HG03457 (cell line): ENCODE results near the gene MORF4L1.
A peak's percentile ranks its signal among the peaks of the same experiment; 100 is the strongest.
"Not testable (repeated sequence)": the region's sequence is repeated elsewhere in the genome, so short reads cannot be mapped to it uniquely, and the experiment has no call there.

Experiments
- ATAC-seq: cut with Tn5 transposase; IDR thresholded peaks from one replicate; pipeline ENCODE4 v1.9.1; 2021; ENCODE audit warnings: moderate number of reproducible peaks; ENCODE audit not compliant: unreplicated experiment

Gene MORF4L1

DNA sequence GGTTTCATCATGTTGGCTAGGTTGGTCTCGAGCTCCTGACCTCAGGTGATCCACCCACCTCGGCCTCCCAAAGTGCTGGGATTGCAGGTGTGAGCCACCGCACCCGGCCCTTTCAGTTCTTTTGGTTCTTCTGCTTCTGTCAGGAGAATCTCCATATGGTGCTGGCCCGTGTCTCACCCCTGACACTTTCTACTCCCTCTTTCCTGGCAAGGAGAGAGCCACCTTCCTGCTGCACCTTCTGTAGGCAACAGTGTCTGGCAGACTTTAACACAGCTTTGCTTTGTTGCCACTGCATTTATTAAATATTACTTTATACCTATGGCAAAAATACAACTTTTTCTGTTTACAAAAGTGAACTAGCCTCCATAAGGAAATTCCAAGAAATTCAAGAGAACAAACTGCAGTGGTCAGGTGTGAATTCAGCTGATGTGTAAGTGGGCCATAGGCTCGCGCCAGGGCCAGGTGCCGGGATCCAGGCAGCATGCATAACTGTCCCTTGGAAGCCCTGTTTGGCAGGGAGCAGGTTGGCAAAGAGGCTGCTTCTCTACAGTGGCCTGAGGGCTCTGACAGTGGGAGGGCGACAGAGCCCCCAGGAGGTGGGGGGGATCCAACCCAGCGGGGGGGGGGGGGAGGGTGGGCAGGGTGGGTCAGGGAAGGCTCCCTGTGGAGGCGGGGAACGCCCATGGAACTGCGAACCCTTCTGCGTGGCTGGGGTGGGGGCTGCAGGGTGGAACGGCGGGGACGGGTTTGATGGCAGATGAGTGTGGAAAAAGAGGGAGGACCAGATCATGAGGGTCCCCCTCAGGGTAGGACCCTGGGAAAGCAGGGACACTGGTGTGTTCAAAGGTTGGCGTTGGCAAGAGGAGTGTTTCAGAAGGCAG, 51.0 kb downstream of the MORF4L1 start:
- ATAC-seq: no peak

DNA sequence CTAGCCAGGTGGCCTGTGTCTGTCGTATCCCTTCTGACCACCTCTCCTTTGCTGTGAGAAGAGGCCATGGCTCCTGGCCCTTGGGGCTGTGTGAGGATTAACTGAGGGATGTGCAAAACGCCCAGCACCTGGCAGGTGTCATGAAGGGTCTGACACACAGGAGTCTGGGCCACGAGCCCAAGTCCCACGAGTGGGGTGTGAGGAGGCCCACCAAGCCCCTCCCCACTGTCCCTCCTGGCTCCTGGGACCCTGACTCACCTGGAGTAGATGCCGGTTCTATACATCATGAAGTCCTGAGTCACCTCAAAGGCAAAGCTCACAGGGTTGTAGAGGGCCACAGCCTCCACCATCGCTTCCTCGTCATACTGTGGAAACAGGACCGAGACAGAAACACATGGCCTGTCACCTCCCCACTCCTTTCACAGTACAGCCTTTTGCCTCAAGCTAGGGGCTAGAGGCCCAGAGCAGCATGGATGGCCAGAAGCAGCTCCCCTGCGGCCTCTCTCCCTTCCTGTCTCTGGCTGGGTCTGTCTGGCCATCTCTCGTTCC, 52.5 kb downstream of the MORF4L1 start:
- no peak for ATAC-seq

DNA sequence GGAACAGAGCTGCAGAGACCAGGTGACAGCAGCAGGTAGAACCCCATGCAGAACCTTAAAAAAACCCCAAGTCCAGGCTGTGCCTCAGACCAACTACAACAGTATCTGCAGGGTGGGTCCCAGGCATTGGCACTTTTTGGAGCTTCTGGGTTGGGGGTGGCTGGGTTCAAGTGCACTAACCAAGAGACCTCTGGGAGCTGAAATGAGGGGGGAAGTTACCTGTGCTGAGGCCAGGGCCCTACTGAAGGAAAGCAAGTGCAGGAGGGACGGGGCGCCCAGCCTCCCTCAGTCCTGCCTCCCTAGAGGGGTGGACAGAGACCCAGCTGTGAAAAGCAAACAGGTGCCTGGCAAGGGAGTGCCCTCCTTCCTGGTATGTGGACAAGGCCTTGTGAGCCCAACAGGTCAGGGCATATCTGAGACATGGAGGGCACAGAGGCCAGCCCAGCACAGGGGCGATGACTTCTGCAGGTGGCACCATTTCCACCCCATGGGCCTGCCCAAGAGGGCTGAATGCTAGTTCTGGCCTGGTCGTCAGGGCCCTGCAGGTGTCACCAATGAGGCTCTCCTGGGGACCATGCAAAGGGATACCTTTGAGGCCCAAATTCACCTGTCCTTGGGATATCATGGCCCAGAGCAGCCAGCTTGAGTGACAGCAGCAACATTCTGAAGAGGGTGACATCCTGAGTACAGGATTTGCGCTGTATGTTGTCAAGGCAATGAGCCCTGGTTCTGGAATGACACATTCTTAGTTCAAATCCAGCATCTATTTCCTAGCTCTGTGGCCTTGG, 53.5 kb downstream of the MORF4L1 start:
- no peak for ATAC-seq

DNA sequence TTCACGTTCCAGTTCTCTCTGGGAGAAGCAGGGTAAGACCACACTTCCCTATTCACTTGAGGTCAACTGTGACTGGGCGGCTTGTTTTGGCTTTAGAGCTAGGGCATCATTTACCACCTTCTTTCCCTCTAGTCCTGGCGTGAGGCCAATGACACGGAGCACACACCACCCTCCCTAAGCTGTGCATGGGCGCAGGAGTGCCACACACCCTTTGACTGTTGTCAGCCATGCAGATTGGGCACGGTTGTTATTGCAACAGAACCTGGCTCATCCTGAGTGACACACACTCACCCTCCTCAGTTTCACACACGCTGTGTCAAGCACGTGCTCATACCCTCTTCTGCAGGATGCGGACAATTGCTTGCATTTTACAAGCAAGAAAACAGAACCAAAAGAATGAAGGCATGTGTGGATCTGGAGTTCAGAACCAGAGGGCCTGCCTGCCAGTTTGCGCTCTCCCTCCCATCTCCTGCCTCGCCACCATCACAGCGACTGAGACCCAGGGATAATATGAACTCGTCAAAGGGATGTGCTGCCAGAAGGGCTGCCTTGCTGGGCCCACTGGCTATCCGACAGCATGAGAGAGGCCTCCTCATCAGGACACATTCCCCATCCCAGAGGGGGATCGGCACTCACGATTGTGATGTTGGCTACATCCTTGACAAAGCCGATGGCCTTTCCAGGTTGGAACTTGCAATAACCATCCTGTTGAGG, 54.5 kb downstream of the MORF4L1 start:
- ATAC-seq: no peak

DNA sequence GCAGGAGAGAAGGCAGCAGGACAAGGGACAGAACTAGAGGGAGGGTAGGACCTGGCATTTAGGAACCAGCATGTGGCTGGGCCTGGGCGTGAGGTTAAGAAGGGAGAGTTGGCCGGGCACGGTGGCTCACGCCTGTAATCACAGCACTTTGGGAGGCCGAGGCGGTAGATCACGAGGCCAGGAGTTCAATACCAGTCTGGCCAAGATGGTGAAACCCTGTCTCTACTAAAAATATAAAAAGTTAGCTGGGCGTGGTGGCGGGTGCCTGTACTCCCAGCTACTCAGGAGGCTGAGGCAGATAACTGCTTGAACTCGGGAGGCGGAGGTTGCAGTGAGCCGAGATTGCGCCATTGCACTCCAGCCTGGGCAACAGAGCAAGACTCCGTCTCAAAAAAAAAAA, 55.5 kb downstream of the MORF4L1 start:
- ATAC-seq: not testable (repeated sequence)

DNA sequence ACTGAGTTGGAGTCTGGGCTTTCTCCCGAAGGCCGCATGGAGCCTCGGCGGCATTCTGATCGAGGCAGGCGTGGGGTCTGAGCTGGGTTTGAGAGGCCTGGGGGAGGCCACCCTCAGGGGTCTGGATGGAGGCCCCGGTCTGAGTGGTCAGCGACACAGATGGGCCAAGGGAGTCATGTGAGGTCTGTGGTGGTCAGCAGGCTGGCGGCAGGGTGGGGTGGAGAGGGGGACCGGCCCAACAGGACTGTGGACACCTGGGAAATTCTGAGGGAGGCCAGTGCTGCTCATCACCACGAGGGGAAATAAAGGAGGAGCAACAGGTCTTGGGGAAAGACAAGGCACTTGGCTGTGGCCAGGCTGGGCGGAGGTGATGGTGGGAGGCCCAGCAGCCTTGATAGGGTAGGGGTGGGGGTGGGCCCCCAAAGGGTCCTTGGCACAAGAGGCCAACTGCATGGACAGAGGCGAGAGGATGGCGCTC, 56.0 kb downstream of the MORF4L1 start:
- no peak for ATAC-seq

DNA sequence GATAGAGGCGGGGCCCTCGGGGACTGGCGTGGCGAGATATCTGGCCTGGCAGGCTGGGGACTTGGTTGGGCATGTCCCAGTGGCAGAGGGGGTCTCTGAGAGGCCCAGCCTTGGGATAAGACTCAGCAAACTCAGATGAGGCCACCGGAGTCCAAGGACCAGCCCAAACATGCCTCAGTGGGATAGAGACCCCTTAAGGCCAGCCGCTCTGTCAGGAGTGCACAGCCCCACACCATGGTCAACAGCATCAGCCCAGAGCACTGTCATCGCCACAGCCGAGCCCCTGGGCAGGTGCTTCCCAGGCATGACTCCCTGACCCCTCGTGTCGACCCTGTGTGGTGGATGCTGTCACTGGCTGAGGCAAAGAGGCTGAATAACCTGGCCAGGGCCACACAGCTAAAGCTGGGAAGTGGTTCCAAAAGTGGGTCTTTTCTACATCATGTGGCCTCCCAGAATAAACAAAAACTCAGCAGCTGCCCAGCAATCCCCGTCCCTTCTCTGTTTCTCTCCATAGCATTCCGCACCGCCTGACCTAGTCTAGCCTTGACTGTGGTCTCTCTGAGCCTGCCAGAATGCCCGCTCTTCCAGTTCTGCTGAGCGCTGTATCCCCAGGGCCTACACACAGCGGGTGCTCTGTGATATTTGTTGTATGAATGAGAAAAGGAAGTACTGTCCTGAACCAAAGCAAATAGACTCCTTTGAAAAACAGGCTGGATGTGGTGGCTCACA, 57.0 kb downstream of the MORF4L1 start:
- no peak for ATAC-seq

DNA sequence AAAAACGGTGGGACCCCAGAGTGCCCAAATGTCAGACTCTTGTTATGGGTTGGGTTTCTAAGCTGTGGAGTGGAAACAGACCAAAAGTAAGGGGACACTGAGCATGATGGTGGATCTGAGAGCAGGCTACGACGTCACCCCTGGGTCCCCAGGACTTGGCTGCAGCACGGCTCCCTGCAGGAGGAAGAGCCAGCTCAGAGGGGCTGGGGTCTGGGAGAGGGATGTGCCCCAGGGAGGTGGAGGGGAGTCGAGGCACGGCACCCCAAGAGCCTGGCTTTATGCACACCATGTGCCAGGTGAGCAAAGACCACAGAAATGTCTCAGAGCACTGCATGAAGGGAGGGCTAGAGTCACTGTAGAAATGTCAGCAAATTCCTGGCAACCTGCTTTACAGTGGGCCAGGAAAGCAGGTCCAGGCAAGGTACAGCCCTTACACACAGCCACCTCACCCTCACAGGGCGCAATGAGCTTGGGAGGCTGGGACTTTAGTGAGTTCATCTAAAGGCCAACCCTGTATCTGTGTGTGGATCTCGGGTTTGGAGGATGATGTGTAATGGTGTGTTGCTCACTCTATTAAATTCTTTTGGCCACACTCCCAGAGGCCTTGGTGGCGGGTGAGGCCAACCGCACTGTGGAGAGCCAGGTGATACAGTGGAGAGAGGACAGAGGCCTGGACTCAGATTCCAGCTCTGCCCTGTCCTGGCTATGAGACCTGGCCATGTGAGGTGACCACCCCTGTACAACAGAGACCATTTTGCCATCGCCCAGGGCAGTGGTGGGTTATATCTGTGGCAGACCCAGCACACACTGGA, 58.1 kb downstream of the MORF4L1 start:
- no peak for ATAC-seq

DNA sequence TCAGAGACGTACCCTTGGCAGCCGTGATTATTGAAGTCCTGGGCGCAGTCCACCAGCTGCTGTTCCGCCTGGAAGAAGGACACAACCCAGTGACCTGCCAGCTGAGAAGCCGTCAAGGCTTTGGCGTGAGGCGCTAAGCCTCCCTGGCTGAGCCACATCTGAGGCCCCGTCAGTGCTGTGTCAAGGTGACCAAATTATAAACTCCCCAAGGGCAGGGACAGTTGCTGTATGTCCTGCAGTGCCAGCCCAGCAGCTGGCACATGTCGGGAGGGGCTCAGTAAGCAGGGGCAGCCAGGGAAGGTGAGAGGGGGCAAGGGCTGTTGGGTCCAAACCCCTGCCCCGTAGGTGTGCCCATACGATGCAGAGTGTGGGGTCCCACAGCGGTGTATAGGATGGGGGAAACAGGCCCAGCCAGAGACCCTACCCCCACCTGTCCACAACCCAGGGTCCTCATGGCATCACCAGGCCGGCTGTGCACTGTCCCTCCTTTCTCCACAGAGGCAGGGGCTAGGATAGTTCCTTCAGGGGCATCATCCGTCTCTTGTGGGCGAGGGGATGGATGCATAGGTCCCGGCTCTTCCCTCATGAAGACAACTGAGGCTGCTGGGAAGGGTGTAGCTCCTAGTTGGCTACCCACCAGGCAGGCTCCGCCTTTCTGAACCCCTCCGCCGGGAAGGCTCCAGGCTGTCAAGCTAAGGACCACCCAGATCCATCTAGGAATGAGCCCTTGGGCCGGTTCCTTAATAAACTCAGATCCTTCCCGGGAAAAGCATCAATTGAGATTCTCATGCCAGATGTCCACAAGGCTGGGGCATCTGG, 59.0 kb downstream of the MORF4L1 start:
- ATAC-seq: no peak

DNA sequence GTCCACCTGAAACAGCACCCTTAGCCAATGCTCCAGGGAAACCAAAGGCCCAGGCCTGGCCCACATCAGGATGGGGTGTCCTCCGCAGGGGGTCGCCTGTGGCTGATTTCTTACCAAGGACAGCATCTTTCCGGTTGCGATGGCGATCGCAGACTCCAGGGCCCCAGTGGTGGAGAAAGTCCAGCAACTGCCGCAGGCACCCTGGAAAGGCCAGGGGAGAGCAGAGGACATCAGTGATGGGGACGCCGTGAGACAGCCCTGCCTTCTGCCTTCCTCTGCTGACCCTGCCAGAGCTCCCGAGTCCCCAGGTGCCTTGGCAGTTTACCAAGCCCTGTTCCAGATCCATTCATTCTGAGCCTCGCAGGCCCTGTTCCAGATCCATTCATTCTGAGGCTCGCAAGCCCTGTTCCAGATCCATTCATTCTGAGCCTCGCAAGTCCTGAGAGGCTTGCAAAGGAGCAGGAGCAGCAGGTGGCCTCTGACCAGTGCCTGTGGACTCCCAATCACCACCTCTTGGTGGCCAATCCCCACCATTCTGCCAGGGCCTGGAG, 59.6 kb downstream of the MORF4L1 start:
- ATAC-seq: no peak

DNA sequence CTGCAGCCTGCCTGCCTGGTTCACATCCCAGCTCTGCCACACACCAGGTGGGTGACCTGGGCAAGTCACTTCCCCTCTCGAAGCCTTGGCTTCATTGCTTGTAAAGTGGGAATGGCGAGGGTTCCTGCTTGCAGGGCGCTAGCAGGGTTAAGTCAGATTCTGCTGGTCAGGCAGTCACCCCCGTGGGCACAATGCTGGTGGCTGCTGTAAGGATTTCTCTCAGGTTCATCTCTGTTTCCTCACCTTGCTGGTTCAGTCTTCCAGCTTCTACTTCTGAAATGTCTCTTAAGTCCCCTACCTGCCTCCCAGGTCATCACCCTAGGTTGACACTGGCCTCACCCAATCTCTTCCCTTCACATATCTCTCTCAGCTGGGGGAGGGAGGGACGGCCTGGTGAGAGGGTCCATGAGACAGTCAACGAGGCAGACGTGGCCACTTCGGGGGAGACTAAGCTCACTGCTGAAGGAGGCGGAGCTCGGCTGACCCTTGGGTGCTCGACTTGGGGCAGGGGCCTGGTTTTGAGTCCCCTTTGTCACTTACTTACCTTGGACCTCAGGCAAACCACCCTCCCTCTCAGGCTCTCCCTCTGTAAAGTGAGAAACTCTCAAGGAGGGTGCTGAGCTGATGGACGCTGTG, 60.6 kb downstream of the MORF4L1 start:
- no peak for ATAC-seq

DNA sequence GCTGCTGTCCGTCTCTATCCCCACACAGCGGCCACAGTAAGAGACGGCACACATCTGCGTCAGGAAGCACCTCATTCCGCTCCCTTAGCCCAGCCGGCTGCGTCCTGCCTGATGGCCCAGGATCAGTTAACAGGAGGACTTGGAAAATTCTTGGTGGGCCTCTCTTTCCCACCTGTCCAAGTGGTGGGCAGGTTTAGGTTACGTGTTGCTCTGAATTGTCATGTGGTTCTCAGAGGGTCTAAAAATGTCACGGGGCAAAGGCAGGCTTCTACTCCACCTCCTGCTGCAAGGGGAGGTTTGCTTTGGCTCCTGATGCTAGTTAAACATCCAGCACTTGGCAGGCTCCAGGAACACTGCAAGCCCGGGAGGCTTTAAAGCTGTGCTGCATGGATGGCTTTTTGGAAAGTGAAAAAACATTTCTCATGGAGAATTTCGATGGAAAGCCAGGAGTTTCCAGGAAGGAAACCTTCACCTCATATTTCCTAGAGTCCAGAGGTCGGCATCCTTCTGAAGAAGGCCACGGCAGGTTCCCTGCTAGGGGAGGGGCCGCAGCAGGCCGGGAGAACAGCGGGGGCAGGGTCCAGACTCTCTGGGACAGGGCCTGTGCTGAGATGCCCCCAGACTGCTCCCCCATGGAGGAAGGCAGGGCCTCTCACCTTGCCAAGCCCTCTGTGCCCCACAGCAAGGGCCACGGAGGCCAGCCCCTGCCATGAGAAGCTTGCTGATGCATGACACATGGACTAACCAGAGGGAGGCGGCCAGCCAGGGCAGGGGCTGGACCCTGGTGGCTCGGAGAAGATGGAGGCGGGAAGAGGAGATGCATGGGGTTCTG, 61.3 kb downstream of the MORF4L1 start:
- no peak for ATAC-seq

DNA sequence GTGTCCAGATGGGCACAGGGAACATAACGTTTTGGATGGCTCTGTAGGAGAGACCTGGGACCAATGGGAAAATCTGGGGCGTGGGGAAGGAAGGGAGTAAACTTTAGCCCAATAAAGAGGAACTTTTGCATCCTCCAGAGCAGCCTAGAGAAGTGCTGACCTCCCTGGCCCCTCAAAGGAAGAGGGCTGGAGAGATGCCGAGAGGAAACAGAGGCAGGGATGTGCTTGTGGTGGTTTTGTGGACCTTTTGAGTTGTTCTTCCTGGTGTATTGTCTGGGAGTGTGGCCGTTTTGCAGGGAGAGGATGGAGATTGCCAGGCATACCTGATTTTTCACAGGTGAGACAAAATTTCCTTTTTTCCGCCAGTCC, 61.9 kb downstream of the MORF4L1 start:
- no peak for ATAC-seq

DNA sequence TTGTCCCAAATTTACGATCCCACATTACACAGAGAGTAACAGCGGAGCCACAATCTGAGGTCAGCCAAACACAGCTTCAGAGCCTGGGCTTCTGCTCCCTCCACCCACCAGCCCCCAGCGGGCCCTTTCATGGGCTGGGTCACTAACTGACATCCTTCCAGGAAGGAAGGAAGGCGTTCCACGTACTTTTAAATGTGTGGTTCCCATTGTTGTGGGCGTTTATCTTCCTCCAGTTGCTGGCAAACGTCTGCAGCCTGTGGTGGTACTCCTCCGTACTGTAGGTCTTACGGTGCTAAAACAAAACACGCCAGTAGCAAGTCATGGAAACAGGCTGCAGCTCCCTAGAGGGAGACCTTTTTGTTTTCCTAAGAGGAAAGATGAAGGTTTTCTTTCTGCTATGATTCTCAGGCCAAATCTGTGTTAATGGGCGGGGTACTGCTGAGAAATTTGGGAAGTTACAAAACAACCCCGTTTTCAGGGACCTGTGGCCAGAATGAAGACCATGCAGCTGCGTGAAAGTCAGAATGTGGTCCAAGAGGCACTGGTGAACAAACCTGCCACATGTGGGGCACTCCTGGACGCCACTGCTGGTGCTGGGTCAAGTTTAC, 64.5 kb downstream of the MORF4L1 start:
- no peak for ATAC-seq

DNA sequence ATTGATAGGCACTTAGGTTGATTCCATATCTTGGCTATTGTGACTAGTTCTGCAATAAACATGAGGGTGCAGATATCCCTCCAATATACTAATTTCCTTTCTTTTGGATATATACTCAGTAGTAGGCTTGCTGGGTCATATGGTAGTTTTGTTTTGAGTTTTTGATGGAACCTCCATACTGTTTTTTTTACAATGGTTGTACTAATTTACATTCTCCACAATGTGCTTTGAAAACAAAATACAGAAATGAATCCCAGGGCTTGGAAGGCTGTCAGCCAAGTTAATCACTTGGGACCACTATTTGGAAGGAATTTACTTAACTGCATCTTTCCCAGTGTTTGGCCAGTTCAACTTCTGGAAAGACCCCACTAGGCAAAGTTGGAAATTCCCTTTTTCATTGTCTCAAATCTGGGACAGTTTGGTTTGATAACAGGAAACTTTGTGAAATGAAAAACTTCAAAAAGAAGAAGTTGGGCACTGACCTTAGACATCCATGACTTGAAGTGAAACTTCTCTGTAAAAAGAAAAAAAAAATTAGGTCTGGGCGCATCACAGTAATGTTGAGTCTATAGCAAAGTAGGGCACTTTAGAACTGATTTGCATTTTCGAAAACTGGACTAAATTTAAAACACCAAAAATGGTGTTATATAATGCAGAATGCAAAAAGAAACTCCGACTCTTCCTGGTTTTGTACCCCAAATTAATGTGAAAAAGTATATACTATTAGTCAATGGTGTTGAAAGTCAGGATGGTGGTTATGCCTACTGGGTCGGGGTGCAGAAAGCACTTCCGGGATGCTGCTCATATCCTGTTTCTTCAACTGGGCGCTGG, 66.2 kb downstream of the MORF4L1 start:
- peak; percentile 67 for ATAC-seq

DNA sequence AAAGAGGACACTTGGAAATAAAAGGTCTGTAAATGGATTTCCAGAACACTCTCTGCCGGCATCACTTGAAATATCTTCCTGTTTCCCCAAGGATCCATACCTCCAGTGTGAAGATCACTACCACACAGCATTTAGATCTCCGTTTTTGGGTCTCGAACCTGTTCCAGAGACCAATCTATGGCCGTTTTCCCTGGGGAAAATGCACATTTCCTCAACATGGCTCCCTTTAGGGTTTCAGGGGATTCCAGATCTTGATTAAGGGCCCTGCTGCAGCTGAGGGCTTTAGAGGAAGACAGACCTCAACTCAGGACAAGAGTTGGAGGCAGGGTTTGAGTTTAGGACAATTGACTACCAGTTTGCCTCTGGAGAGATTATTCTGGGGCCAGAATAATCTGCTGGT, 70.1 kb downstream of the MORF4L1 start:
- no peak for ATAC-seq
